PC-3 (cell line): Measurements from ENCODE around the gene ZDHHC13. TPM values are rescaled to one million over a fixed set of nuclear protein-coding genes. Genes with fewer than 3 reads are reported as not detected.
A peak's percentile ranks its signal among the peaks of the same experiment; 100 is the strongest.

Experiments
- ATAC-seq: fragments of 200-7000 bp; cut with Tn5 transposase; 2 replicates; pipeline ENCODE4 v1.9.1; 2020; ENCODE audit warnings: mild to moderate bottlenecking, moderate library complexity
- BruUV-seq: library from RNA; stranded (reverse); fragments of 400-500 nt; replicated peaks from 2 replicates; lab custom pipeline; 2021; lab: Mats Ljungman, UMichigan
- CTCF ChIA-PET: fragments of 300-600 bp; sonication (Branson Sonifier 250); formaldehyde crosslinking; loops from one replicate; lab custom pipeline; 2022; ENCODE audit warnings: antibody characterized with exemption; lab: Charles Lee
- POLR2A ChIA-PET: fragments of 300-600 bp; sonication (Branson Sonifier 250); formaldehyde crosslinking; loops from one replicate; lab custom pipeline; 2022; ENCODE audit warnings: antibody characterized with exemption; ENCODE audit not compliant: unreplicated experiment; lab: Charles Lee
- DNase-seq: peaks from one replicate; pipeline ENCODE4 v3.0.0-alpha.2; 2015
- H2AFZ ChIP-seq: fragments of 300-600 bp; sonication (generic); 2 replicates; pipeline ENCODE4 v1.6.0; 2016; ENCODE audit warnings: antibody characterized with exemption, low read length
- H3F3A ChIP-seq: fragments of 300-600 bp; sonication (generic); one replicate; pipeline ENCODE4 v1.6.0; 2017; ENCODE audit warnings: antibody characterized with exemption, low read length, control low read depth, mild to moderate bottlenecking; ENCODE audit not compliant: unreplicated experiment
- H3K27ac ChIP-seq: fragments of 300-600 bp; sonication (generic); 2 replicates; pipeline ENCODE4 v1.5.1; 2016; ENCODE audit warnings: mild to moderate bottlenecking, low read length
- H3K27me3 ChIP-seq: fragments of 300-600 bp; sonication (generic); 2 replicates; pipeline ENCODE4 v1.6.1; 2016; ENCODE audit warnings: low read length, mixed read lengths
- H3K36me3 ChIP-seq: fragments of 300-600 bp; sonication (generic); 2 replicates; pipeline ENCODE4 v1.6.1; 2016; ENCODE audit warnings: low read depth, mixed run types, low read length, mixed read lengths
- H3K4me1 ChIP-seq: fragments of 300-600 bp; sonication (generic); 2 replicates; pipeline ENCODE4 v1.5.1; 2016; ENCODE audit warnings: low read length; ENCODE audit not compliant: insufficient read depth
- H3K4me2 ChIP-seq: fragments of 300-600 bp; sonication (generic); 2 replicates; pipeline ENCODE4 v1.6.0; 2016; ENCODE audit warnings: low read length
- H3K4me3 ChIP-seq: fragments of 300-600 bp; sonication (generic); 2 replicates; pipeline ENCODE4 v1.5.1; 2016; ENCODE audit warnings: mild to moderate bottlenecking, low read length, mixed read lengths
- H3K79me2 ChIP-seq: fragments of 300-600 bp; sonication (generic); 2 replicates; pipeline ENCODE4 v1.6.1; 2017; ENCODE audit warnings: low read length, mixed read lengths
- H3K9ac ChIP-seq: fragments of 300-600 bp; sonication (generic); 2 replicates; pipeline ENCODE4 v1.6.0; 2016; ENCODE audit warnings: mild to moderate bottlenecking, low read length
- H3K9me2 ChIP-seq: fragments of 300-600 bp; sonication (generic); replicated peaks from 2 replicates; pipeline ENCODE4 v1.6.1; 2016; ENCODE audit warnings: mixed run types, low read length, mixed read lengths
- H3K9me3 ChIP-seq: fragments of 300-600 bp; sonication (generic); 2 replicates; pipeline ENCODE4 v1.6.1; 2016; ENCODE audit warnings: low read length, mixed read lengths
- H4K20me1 ChIP-seq: fragments of 300-600 bp; sonication (generic); 2 replicates; pipeline ENCODE4 v1.6.1; 2016; ENCODE audit warnings: low read length, mixed read lengths
- CTCF ChIP-seq: fragments of 300-600 bp; sonication (generic); conservative IDR thresholded peaks from 2 replicates; pipeline ENCODE4 v1.5.1; 2017; ENCODE audit warnings: antibody characterized with exemption, low read depth, mild to moderate bottlenecking, low read length
- EZH2 ChIP-seq: fragments of 300-600 bp; sonication (generic); IDR thresholded peaks from one replicate; pipeline ENCODE4 v1.6.1; 2017; ENCODE audit warnings: antibody characterized with exemption, mild to moderate bottlenecking, low read length; ENCODE audit not compliant: unreplicated experiment
- EZH2phosphoT487 ChIP-seq: fragments of 300-600 bp; sonication (generic); IDR thresholded peaks from 2 replicates; pipeline ENCODE4 v1.6.1; 2018; ENCODE audit warnings: mild to moderate bottlenecking, antibody characterized with exemption, low read length, borderline replicate concordance
- intact Hi-C: fragments of 100-400 bp; cut with micrococcal nuclease; formaldehyde crosslinking; loops from 2 replicates; pipeline ENCODE4 v1.9.0; 2023
- total RNA-seq: library from RNA; depleted of rRNA; stranded (reverse); fragments of >200 nt; gene quantifications from 2 replicates; pipeline ENCODE4 v1.2.3, GENCODE V29; 2014

ZDHHC13 gene
- total RNA-seq, 1 experiment from 2014 or later = 21.2 TPM

- Histone ChIP-seq H3K4me2 (no peak overlapping the region), H3K36me3 (no peaks in the 10 kb centered on the region), H3K4me1 (peaks cover 21% of the 10 kb centered on the region), H3K4me3 (no peak overlapping the region), H3K27me3 (no peaks in the 10 kb centered on the region), H3K79me2 (no peaks in the 10 kb centered on the region), H3K27ac (no peak overlapping the region), H4K20me1 (no peaks in the 10 kb centered on the region), H3K9ac (no peak overlapping the region), H2AFZ (no peak overlapping the region), H3K9me3 (no peaks in the 10 kb centered on the region), H3K9me2 (no peaks in the 10 kb centered on the region), H3F3A (no peaks in the 10 kb centered on the region)
- ATAC-seq = no peak
- no peak for DNase-seq
- ChIA-PET CTCF (no interaction called here), POLR2A (no interaction called here)
- TF ChIP-seq EZH2phosphoT487 (no peak), CTCF (no peak), EZH2 (no peak)
- BruUV-seq = no TSS peak
- intact Hi-C loops = no loop called here
Observed at GRCh38 chr11:19107125-19107524, 9.8 kb upstream of the ZDHHC13 start.

- H3K4me1 ChIP-seq = peaks cover 2% of the 10 kb centered on the region; the same call in 1 of the 2 replicates
- H4K20me1 ChIP-seq = no peaks in the 10 kb centered on the region
- H3F3A ChIP-seq = no peaks in the 10 kb centered on the region
- H3K36me3 ChIP-seq = no peaks in the 10 kb centered on the region
- H3K9me3 ChIP-seq = no peaks in the 10 kb centered on the region
- H2AFZ ChIP-seq = no peak overlapping the region
- no peak for DNase-seq
- H3K4me3 ChIP-seq = no peak overlapping the region
- intact Hi-C loops = no loop called here
- CTCF ChIA-PET = interaction anchor here (1.1 kb wide), 1 partner anchor 38 kb away, joined by 3 read pairs; no protein-coding TSS in a partner anchor
- H3K9me2 ChIP-seq = no peaks in the 10 kb centered on the region
- POLR2A ChIA-PET = no interaction called here
- no peak for ATAC-seq
- no TSS peak for BruUV-seq
- no peaks in the 10 kb centered on the region for H3K79me2 ChIP-seq
- H3K9ac ChIP-seq = no peak overlapping the region
- no peaks in the 10 kb centered on the region for H3K27me3 ChIP-seq
- H3K27ac ChIP-seq = no peak overlapping the region
- TF ChIP-seq EZH2phosphoT487 = no peak
- peak; percentile 25; the same call in 1 of the 2 replicates for TF ChIP-seq CTCF
- no peak overlapping the region for H3K4me2 ChIP-seq
Observed at GRCh38 chr11:19110295-19110694, 6.7 kb upstream of the ZDHHC13 start.

- Histone ChIP-seq H3K4me2 (no peak overlapping the region), H3K4me1 (peaks cover 6% of the 10 kb centered on the region), H3K27ac (no peak overlapping the region), H2AFZ (no peak overlapping the region), H4K20me1 (no peaks in the 10 kb centered on the region), H3K9ac (no peak overlapping the region), H3K27me3 (no peaks in the 10 kb centered on the region), H3F3A (no peaks in the 10 kb centered on the region), H3K9me3 (no peaks in the 10 kb centered on the region), H3K36me3 (no peaks in the 10 kb centered on the region), H3K4me3 (no peak overlapping the region), H3K79me2 (no peaks in the 10 kb centered on the region), H3K9me2 (no peaks in the 10 kb centered on the region)
- CTCF ChIA-PET = no interaction called here
- intact Hi-C loops = no loop called here
- TF ChIP-seq CTCF = no peak
- no peak for TF ChIP-seq EZH2
- TF ChIP-seq EZH2phosphoT487 = no peak
- no TSS peak for BruUV-seq
- POLR2A ChIA-PET = no interaction called here
- no peak for DNase-seq
- no peak; the same call in 1 of the 2 replicates for ATAC-seq
Observed at GRCh38 chr11:19111809-19112208, 5.2 kb upstream of the ZDHHC13 start.
